Kasumi-1 (cell line): ENCODE results near the gene PPP2R2B.

Experiments
- DNase-seq, 2 experiments: peaks; one replicate each; lab custom pipeline; 2025; lab: John Stamatoyannopoulos, UW

Gene PPP2R2B

GRCh38 chr5:146827901-146828300 lies 50.7 kb downstream of the PPP2R2B start:
- DNase-seq: no peak

GRCh38 chr5:146825033-146825432 lies 53.5 kb downstream of the PPP2R2B start:
- DNase-seq: peak; percentile 31 to 41

GRCh38 chr5:146821732-146822131 lies 56.8 kb downstream of the PPP2R2B start:
- DNase-seq: no peak

GRCh38 chr5:146820987-146821386 lies 57.6 kb downstream of the PPP2R2B start:
- no peak for DNase-seq

- DNase-seq: no peak
Measured at GRCh38 chr5:146818822-146819221, 59.7 kb downstream of the PPP2R2B start.

GRCh38 chr5:146817973-146818372 lies 60.6 kb downstream of the PPP2R2B start:
- DNase-seq: no peak

GRCh38 chr5:146816775-146817387 lies 61.7 kb downstream of the PPP2R2B start:
- DNase-seq: no peak

- no peak for DNase-seq
Measured at GRCh38 chr5:146815411-146815810, 63.1 kb downstream of the PPP2R2B start.

GRCh38 chr5:146813346-146814157 lies 65.0 kb downstream of the PPP2R2B start:
- peak; percentile 93 to 94 for DNase-seq

- DNase-seq: no peak
Measured at GRCh38 chr5:146805081-146805480, 73.5 kb downstream of the PPP2R2B start.

- no peak for DNase-seq
Measured at GRCh38 chr5:146802945-146803522, 75.5 kb downstream of the PPP2R2B start.

GRCh38 chr5:146799671-146800070 lies 78.9 kb downstream of the PPP2R2B start:
- no peak for DNase-seq

- no peak for DNase-seq
Measured at GRCh38 chr5:146799231-146799630, 79.3 kb downstream of the PPP2R2B start.

GRCh38 chr5:146797658-146798057 lies 80.9 kb downstream of the PPP2R2B start:
- DNase-seq: no peak

GRCh38 chr5:146796911-146797310 lies 81.6 kb downstream of the PPP2R2B start:
- no peak for DNase-seq

- DNase-seq: no peak
Measured at GRCh38 chr5:146796144-146796543, 82.4 kb downstream of the PPP2R2B start.

- peak; percentile 73 to 77 for DNase-seq
Measured at GRCh38 chr5:146794326-146795029, 84.1 kb downstream of the PPP2R2B start.

GRCh38 chr5:146793709-146794108 lies 84.8 kb downstream of the PPP2R2B start:
- DNase-seq: no peak

- no peak for DNase-seq
Measured at GRCh38 chr5:146791471-146791870, 87.1 kb downstream of the PPP2R2B start.

GRCh38 chr5:146789712-146790653 lies 88.6 kb downstream of the PPP2R2B start:
- no peak for DNase-seq

- no peak for DNase-seq
Measured at GRCh38 chr5:146788898-146789297, 89.7 kb downstream of the PPP2R2B start.
